Activated T-cell treated with anti-CD3 and anti-CD28 coated beads for 1 hour (primary cell): Measurements from ENCODE around the gene UNKL.
"Not testable (repeated sequence)": the region's sequence is repeated elsewhere in the genome, so short reads cannot be mapped to it uniquely, and the experiment has no call there.

ENCODE experiments used
- DNase-seq: peaks from one replicate; pipeline ENCODE4 v3.0.0-alpha.2; 2020; ENCODE audit warnings: low read depth

The UNKL gene

GRCh38 chr16:1445518-1446203 lies 31.2 kb upstream of the UNKL start:
- DNase-seq = no peak

- DNase-seq = no peak
Observed at GRCh38 chr16:1444730-1445517, 30.4 kb upstream of the UNKL start.

- no peak for DNase-seq
Observed at GRCh38 chr16:1443980-1444729, 29.7 kb upstream of the UNKL start, which contains the start of gene CCDC154. CCDC154 (minus strand) TSS chr16:1444556; CDS start chr16:1444322, 234 bp downstream.

GRCh38 chr16:1443403-1443973 lies 29.0 kb upstream of the UNKL start:
- no peak for DNase-seq

- DNase-seq = no peak
Observed at GRCh38 chr16:1442697-1443096, 28.2 kb upstream of the UNKL start.

- no peak for DNase-seq
Observed at GRCh38 chr16:1441391-1441829, 26.9 kb upstream of the UNKL start.

GRCh38 chr16:1439699-1440074 lies 25.2 kb upstream of the UNKL start:
- DNase-seq = not testable (repeated sequence)

GRCh38 chr16:1439058-1439698 lies 24.7 kb upstream of the UNKL start:
- DNase-seq = no peak

- no peak for DNase-seq
Observed at GRCh38 chr16:1438229-1439057, 23.9 kb upstream of the UNKL start.

- no peak for DNase-seq
Observed at GRCh38 chr16:1437606-1438005, 23.1 kb upstream of the UNKL start.

- no peak for DNase-seq
Observed at GRCh38 chr16:1436731-1437355, 22.3 kb upstream of the UNKL start.

GRCh38 chr16:1435921-1436697 lies 21.6 kb upstream of the UNKL start:
- DNase-seq = no peak

GRCh38 chr16:1434644-1435592 lies 20.4 kb upstream of the UNKL start:
- DNase-seq = no peak

GRCh38 chr16:1433756-1434155 lies 19.3 kb upstream of the UNKL start:
- DNase-seq = no peak

- no peak for DNase-seq
Observed at GRCh38 chr16:1433263-1433560, 18.7 kb upstream of the UNKL start.

GRCh38 chr16:1432388-1433262 lies 18.1 kb upstream of the UNKL start:
- DNase-seq = no peak

GRCh38 chr16:1431497-1432270 lies 17.2 kb upstream of the UNKL start:
- DNase-seq = no peak
